Measurements from ENCODE around the gene VSX2.

The VSX2 gene

DNA sequence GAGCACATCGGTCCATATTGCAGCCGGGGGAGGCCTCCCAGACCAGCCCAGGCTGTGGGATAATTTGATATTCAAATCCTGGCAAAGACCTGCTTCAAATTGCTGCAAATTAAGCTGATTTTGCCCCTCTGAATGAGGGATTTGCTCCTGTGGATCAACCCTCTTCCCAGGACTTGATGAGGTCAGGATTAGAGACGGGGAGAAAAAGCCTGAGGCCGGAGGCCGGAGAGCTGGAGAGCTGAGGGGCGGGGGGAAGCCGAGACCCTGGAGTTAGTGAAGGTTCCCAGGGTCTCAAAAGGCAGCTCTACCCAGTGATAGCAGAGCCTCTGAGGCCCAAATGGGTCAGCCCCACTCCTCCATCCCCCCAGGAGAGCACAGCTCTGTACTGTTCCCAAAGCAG lies 17.5 kb upstream of the VSX2 start:
- no peak for DNase-seq (ENCODE audit: low spot score)

DNA sequence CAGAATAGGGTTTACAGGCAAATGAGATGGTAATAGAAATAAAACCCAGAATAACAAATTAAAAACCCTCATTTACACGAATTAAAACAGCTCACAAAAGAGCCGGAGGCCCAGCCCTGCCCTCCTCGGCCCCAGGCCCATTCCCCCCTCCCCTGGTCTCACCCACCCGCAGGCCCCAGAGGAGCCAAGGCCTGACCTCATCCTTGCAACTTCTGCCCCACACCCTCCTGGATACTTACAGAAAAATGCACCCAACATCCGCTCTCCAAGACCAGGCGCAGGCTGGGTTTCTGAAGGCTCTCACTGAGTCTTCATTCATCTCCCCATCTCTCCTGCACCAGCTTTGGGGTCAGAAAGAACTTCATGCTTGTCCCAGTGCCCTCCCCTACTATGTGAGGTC lies 16.2 kb upstream of the VSX2 start:
- no peak for DNase-seq (ENCODE audit: low spot score)

- no peak for DNase-seq (ENCODE audit: low spot score)
These were observed 7.5 kb upstream of the VSX2 start for GRCh38 chr14:74231784-74232183.

GRCh38 chr14:74235017-74235416 lies 4.2 kb upstream of the VSX2 start:
- no peak for DNase-seq (ENCODE audit: low spot score)

DNA sequence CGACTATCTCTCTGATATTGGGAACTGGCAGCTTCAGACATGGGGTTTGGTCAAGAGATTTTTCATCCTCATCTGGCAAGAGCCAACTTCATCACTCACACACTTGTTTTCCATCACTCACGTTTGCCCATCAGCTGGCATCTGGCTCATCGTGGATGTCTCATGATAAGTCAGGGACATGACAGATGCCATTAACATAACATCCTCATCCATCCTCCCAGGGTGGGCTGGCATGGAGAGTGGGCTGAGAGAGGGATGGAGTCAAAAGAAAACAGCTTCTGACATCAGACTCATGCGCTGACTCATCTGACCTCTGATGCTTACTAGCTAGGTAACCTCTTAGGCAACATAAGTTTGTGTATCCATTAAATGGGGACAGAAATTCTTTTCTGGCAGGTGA lies 1.8 kb upstream of the VSX2 start:
- DNase-seq (ENCODE audit: low spot score): no peak

- DNase-seq (ENCODE audit: low spot score): no peak
These were observed 872 bp downstream of the VSX2 start for GRCh38 chr14:74239848-74240793.

- DNase-seq (ENCODE audit: low spot score): no peak
These were observed 1.8 kb downstream of the VSX2 start for GRCh38 chr14:74240794-74241651.

DNA sequence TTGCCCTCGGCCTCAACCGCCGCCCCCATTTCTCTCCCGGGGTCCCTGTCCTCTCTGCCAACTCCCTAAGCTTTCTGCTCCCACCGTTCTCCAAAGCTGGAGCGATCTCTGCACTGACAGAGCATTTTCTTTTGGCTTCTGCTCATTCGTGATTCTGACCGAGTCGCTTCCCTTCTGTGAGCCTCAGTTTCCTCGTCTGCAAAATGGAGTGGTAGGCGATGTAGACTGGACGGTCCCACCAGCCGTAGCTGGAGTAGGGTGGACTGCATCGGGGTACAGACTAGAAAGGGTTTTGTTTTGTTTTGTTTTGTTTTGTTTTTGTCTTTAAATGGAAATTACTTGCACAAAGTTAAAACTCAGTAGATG lies 2.4 kb downstream of the VSX2 start:
- DNase-seq (ENCODE audit: low spot score): no peak

- no peak for DNase-seq (ENCODE audit: low spot score)
These were observed 3.0 kb downstream of the VSX2 start for GRCh38 chr14:74242021-74242779.

GRCh38 chr14:74242780-74243042 lies 3.5 kb downstream of the VSX2 start:
- no peak for DNase-seq (ENCODE audit: low spot score)

- no peak for DNase-seq (ENCODE audit: low spot score)
These were observed 3.8 kb downstream of the VSX2 start for GRCh38 chr14:74243051-74243450.

GRCh38 chr14:74244115-74244514 lies 4.9 kb downstream of the VSX2 start:
- no peak for DNase-seq (ENCODE audit: low spot score)

- no peak for DNase-seq (ENCODE audit: low spot score)
These were observed 6.0 kb downstream of the VSX2 start for GRCh38 chr14:74245292-74245691.

DNA sequence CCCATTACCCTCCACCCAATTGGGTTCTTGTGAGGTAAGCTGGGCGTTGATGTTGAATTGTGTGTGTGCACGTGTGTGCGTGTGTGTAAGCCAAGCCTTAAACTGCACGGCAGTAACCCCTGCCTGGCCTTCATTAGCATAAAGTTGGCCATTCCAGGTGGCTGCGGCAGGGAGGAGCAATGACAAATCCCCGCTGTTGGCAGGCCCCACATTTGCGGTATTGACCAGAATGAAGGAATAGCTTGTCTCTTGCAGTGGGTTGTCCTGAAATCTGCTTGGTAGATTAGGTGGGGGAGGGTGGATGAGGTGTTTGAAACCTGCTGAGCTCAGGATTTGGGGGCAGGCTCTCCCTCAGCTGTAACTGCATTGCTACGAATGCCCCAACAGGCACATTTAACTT lies 7.3 kb downstream of the VSX2 start:
- DNase-seq (ENCODE audit: low spot score): no peak

GRCh38 chr14:74248017-74248416 lies 8.8 kb downstream of the VSX2 start:
- DNase-seq (ENCODE audit: low spot score): no peak

GRCh38 chr14:74249433-74250375 lies 10.5 kb downstream of the VSX2 start:
- DNase-seq (ENCODE audit: low spot score): no peak

GRCh38 chr14:74255281-74255680 lies 16.0 kb downstream of the VSX2 start:
- DNase-seq (ENCODE audit: low spot score): no peak

DNA sequence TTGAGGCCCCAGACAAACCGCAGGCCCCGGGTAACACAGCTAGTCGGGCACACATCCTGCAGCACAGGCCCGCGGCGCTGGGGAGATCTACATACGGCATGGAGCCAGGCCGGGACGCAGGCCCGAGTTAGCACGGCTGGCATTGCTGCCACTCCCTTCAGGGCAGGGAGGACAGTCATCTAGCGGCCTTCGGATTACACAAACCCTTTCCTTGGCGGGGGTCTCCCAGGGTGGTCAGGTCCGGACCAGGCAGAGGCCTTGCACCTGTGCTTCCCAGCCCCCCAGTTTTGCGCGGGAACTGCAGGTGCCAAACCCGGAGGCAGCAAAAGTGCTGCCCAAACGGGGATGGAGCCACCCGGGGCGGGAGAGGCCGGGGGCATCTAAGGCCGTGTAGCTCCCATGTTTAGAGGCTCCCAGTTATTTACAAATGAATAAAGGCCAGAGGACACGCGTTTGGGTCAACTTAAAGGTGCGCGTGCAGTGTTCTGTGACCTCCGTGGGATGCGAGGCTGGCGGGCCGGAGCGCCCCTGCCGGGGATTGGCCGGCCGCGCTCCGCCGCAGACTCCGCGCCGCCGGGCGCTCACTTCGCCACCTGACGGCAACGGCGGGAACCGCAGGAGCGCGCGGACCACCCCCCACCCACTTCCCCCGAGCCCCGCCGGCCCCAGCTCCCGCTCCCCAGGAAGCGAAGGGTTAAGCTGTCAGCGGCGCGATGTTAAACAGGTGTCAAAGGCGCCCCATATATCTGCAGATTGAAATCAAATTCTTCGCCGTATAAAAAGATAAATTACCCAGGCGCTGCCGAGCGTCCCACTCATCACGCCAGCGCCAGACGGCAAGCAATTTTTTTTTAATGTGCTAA lies 18.1 kb downstream of the VSX2 start:
- DNase-seq (ENCODE audit: low spot score): peak; percentile 24

DNA sequence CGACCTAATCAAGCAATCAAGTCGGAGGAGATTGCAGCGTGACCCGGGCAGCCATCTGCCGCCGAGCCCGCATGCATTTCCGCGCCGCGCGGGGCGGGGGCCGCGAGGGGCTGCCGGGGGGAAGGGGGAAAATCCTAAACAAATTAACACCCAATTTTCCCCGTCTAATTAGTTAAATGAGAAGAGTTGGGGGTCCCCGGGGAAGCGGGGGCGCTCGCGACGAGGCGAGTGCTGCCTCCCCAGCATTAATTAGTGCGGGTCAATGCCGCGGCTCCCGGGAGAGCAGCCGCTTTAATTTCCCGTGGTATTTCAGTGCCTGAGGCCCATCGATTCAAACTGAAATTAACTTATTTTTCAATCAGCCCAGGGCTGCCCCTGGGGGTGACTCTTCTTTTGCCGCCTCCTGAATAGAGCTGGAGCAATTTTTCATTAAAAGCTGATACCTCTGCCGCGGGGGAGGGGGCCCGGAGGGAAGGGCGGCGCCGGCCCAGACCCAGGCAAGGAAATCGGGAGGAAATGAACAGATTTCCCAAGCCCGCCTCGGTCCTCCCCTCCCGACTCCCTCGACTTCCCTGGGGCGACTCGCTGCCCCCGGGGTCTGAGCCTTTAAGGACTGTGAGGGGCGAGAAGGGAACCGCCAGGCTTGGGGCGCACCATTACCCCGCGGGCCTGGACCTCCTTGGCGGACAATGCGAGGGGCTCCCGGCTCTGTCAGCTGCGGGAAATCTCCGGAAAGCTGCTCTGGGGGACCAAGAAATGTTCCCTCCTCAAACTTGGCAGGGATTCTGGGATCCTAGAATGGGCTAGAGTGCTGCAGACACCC lies 18.9 kb downstream of the VSX2 start:
- DNase-seq (ENCODE audit: low spot score): no peak

- no peak for DNase-seq (ENCODE audit: low spot score)
These were observed 19.5 kb downstream of the VSX2 start for GRCh38 chr14:74258764-74259035.

Measured in pons (tissue), 1 donor.